MM.1S (cell line): Measurements from ENCODE around the gene F13A1.
"Not testable (repeated sequence)": the region's sequence is repeated elsewhere in the genome, so short reads cannot be mapped to it uniquely, and the experiment has no call there.

Experiments used
- DNase-seq: peaks from one replicate; pipeline ENCODE4 v3.0.0-alpha.2; 2015
- H2AFZ ChIP-seq: fragments of 300-600 bp; sonication (generic); 2 replicates; pipeline ENCODE4 v1.6.0; 2016; ENCODE audit warnings: antibody characterized with exemption, low read length
- H3F3A ChIP-seq: fragments of 300-600 bp; sonication (generic); 2 replicates; pipeline ENCODE4 v1.6.1; 2016; ENCODE audit warnings: mild to moderate bottlenecking, antibody characterized with exemption, low read length, moderate library complexity, mixed read lengths; ENCODE audit not compliant: insufficient read depth
- H3K27ac ChIP-seq: fragments of 300-600 bp; sonication (generic); 2 replicates; pipeline ENCODE4 v1.5.1; 2016; ENCODE audit warnings: mild to moderate bottlenecking, low read length
- H3K27me3 ChIP-seq: fragments of 300-600 bp; sonication (generic); replicated peaks from 2 replicates; pipeline ENCODE4 v1.6.0; 2016; ENCODE audit warnings: low read length; ENCODE audit not compliant: insufficient read depth
- H3K36me3 ChIP-seq: fragments of 300-600 bp; sonication (generic); replicated peaks from 2 replicates; pipeline ENCODE4 v1.6.1; 2016; ENCODE audit warnings: mild to moderate bottlenecking, low read length, mixed read lengths; ENCODE audit not compliant: insufficient read depth
- H3K4me1 ChIP-seq: fragments of 300-600 bp; sonication (generic); 2 replicates; pipeline ENCODE4 v1.6.1; 2016; ENCODE audit warnings: low read length, mixed read lengths
- H3K4me2 ChIP-seq: fragments of 300-600 bp; sonication (generic); 2 replicates; pipeline ENCODE4 v1.6.0; 2016; ENCODE audit warnings: low read depth, low read length
- H3K4me3 ChIP-seq: fragments of 300-600 bp; sonication (generic); 2 replicates; pipeline ENCODE4 v1.5.1; 2016; ENCODE audit warnings: low read length, mixed read lengths
- H3K79me2 ChIP-seq: fragments of 300-600 bp; sonication (generic); 2 replicates; pipeline ENCODE4 v1.6.1; 2016; ENCODE audit warnings: mixed run types, low read length, mixed read lengths
- H3K9ac ChIP-seq: fragments of 300-600 bp; sonication (generic); 2 replicates; pipeline ENCODE4 v1.6.1; 2016; ENCODE audit warnings: low read length, mixed read lengths
- H3K9me2 ChIP-seq: fragments of 300-600 bp; sonication (generic); replicated peaks from 2 replicates; pipeline ENCODE4 v1.6.1; 2016; ENCODE audit warnings: mild to moderate bottlenecking, low read length, mixed read lengths; ENCODE audit not compliant: insufficient read depth
- H3K9me3 ChIP-seq: fragments of 300-600 bp; sonication (generic); replicated peaks from 2 replicates; pipeline ENCODE4 v1.6.1; 2016; ENCODE audit warnings: mild to moderate bottlenecking, low read length, mixed read lengths; ENCODE audit not compliant: insufficient read depth
- H4K20me1 ChIP-seq: fragments of 300-600 bp; sonication (generic); 2 replicates; pipeline ENCODE4 v1.6.1; 2016; ENCODE audit warnings: mild to moderate bottlenecking, low read length, moderate library complexity, mixed read lengths; ENCODE audit not compliant: insufficient read depth
- EZH2 ChIP-seq: fragments of 300-600 bp; sonication (generic); optimal IDR thresholded peaks from 2 replicates; pipeline ENCODE3; 2017; ENCODE audit warnings: low read depth, mild to moderate bottlenecking, antibody characterized with exemption, low read length, mixed read lengths
- EZH2phosphoT487 ChIP-seq: fragments of 300-600 bp; sonication (generic); IDR thresholded peaks from 2 replicates; pipeline ENCODE4 v1.6.1; 2018; ENCODE audit warnings: antibody characterized with exemption, low read length
- TF ChIP-seq, protein P1 (sequence below): fragments of 300-600 bp; sonication (generic); IDR thresholded peaks from 2 replicates; pipeline ENCODE4 v1.5.1; 2016; ENCODE audit warnings: antibody characterized with exemption, low read length, mixed read lengths

F13A1 gene

DNA sequence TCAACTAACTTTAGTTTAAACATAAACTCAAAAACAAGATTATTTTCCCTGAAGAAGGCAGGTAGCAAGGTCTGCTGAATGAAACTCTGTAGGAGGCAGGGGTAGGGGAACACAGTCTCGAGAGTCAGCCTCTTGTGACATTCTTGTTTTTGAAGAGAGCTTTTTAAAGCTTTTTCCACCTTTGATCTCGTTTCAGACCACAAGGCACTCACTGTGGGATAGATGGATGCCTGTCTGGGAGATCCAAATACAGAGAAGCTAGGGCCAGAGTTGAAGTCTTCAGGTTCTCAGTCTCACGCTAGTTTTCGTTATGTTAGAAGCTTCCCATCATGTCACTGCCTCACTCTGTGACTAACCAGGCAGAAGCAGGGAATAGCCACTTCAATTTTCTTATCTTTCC is 14.9 kb downstream of the F13A1 start:
- Histone ChIP-seq H4K20me1 (no peaks in the 10 kb centered on the region), H3K4me2 (no peak overlapping the region), H3F3A (no peaks in the 10 kb centered on the region), H3K9me2 (no peaks in the 10 kb centered on the region), H3K4me1 (no peaks in the 10 kb centered on the region), H3K9ac (no peak overlapping the region), H2AFZ (no peak overlapping the region), H3K27ac (no peak overlapping the region), H3K79me2 (no peaks in the 10 kb centered on the region), H3K4me3 (no peak overlapping the region), H3K36me3 (no peaks in the 10 kb centered on the region), H3K27me3 (no peaks in the 10 kb centered on the region), H3K9me3 (no peaks in the 10 kb centered on the region)
- no peak for DNase-seq
- TF ChIP-seq, protein P1, sequence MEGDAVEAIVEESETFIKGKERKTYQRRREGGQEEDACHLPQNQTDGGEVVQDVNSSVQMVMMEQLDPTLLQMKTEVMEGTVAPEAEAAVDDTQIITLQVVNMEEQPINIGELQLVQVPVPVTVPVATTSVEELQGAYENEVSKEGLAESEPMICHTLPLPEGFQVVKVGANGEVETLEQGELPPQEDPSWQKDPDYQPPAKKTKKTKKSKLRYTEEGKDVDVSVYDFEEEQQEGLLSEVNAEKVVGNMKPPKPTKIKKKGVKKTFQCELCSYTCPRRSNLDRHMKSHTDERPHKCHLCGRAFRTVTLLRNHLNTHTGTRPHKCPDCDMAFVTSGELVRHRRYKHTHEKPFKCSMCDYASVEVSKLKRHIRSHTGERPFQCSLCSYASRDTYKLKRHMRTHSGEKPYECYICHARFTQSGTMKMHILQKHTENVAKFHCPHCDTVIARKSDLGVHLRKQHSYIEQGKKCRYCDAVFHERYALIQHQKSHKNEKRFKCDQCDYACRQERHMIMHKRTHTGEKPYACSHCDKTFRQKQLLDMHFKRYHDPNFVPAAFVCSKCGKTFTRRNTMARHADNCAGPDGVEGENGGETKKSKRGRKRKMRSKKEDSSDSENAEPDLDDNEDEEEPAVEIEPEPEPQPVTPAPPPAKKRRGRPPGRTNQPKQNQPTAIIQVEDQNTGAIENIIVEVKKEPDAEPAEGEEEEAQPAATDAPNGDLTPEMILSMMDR, result no peak
- TF ChIP-seq EZH2phosphoT487 (no peak), EZH2 (no peak)

DNA sequence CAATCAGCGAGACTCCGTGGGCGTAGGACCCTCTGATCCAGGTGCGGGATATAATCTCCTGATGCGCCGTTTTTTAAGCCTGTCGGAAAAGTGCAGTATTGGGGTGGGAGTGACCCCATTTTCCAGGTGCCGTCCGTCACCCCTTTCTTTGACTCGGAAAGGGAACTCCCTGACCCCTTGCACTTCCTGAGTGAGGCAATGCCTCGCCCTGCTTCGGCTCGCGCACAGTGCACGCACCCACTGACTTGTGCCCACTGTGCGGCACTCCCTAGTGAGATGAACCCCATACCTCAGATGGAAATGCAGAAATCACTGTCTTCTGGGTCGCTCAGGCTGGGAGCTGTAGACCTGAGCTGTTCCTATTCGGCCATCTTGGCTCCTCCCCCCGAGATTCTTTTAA is 20.1 kb downstream of the F13A1 start:
- H4K20me1 ChIP-seq, H3K27ac ChIP-seq, H3K36me3 ChIP-seq, H3K4me1 ChIP-seq, H3K79me2 ChIP-seq, H3K9ac ChIP-seq, H3K4me3 ChIP-seq, H3K4me2 ChIP-seq, H3K9me3 ChIP-seq, H3K9me2 ChIP-seq, H3F3A ChIP-seq, H2AFZ ChIP-seq, H3K27me3 ChIP-seq, DNase-seq: not testable (repeated sequence)

DNA sequence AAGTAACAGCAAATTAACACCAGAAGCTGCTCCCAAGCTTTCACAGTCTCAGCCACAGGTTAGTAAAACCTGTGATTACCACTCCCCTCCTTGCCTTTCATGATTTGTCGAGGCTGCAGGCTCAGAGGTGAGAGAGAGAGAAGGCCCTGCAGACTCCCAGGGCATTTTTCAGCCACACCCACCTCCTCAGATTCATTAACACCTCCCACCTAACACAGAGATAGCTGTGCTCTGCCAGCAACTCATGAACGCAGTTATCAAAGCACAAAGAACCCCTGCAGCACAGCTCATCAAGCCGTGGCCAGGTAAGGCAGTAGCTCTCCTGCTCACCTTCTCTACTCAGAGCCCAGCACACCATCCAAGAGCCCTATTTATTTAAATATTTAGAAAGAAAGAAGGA is 27.1 kb downstream of the F13A1 start:
- H4K20me1 ChIP-seq, result no peaks in the 10 kb centered on the region
- no peak for DNase-seq
- H3K4me1 ChIP-seq, result no peaks in the 10 kb centered on the region
- H3K9ac ChIP-seq, result no peak overlapping the region
- no peaks in the 10 kb centered on the region for H3K9me3 ChIP-seq
- no peaks in the 10 kb centered on the region for H3K79me2 ChIP-seq
- TF ChIP-seq EZH2phosphoT487, result no peak
- TF ChIP-seq, protein P1, result no peak
- no peak for TF ChIP-seq EZH2
- H3K4me2 ChIP-seq, result no peak overlapping the region
- H3K36me3 ChIP-seq, result no peaks in the 10 kb centered on the region
- no peaks in the 10 kb centered on the region for H3F3A ChIP-seq
- H3K9me2 ChIP-seq, result no peaks in the 10 kb centered on the region
- H3K27ac ChIP-seq, result no peak overlapping the region
- H3K4me3 ChIP-seq, result no peak overlapping the region
- H2AFZ ChIP-seq, result no peak overlapping the region
- no peaks in the 10 kb centered on the region for H3K27me3 ChIP-seq

DNA sequence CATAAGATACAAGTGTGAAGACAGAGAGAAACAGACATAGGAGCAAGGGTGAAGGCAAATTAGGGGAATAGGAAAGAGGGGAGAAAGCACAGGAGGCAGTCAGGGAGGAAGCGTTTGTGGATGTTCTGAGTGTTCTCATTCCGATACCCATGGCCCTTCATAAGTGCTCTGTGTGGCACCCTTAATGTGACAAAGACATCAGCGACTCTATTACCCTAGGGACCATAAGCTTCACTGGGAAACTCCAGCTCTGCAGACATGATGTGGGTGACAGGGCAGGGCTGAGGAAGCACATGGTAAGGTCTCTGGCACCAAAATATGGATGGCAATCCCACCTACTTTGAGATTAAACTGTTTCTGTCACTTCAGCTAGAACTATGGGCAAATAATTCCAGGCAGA is 33.0 kb downstream of the F13A1 start:
- Histone ChIP-seq H4K20me1 (no peaks in the 10 kb centered on the region), H3K4me1 (no peaks in the 10 kb centered on the region), H3K27me3 (no peaks in the 10 kb centered on the region), H3K9ac (no peak overlapping the region), H3K9me2 (no peaks in the 10 kb centered on the region), H3K27ac (no peak overlapping the region), H3K36me3 (no peaks in the 10 kb centered on the region), H3K9me3 (no peaks in the 10 kb centered on the region), H3K79me2 (no peaks in the 10 kb centered on the region), H2AFZ (no peak overlapping the region), H3K4me2 (no peak overlapping the region), H3F3A (no peaks in the 10 kb centered on the region), H3K4me3 (no peak overlapping the region)
- TF ChIP-seq EZH2phosphoT487 (no peak), EZH2 (no peak)
- TF ChIP-seq, protein P1, result no peak
- no peak for DNase-seq
